ENCODE measurements around the gene RUFY1. TPM values are rescaled to one million over a fixed set of nuclear protein-coding genes. Genes with fewer than 3 reads are reported as not detected.

RUFY1 gene
- total and polyA plus RNA-seq, 10 of the 15 experiments (the other 5 are each of a cell fraction or from before 2014, with no cell fraction given) = 5.7 to 36.3 (median 24.5) TPM

- 34% methylated on average over 7 of the region's 7 CpGs for whole genome bisulfite sequencing (ENCODE audit: insufficient coverage, insufficient replicate concordance, low lambda C conversion rate, missing lambda C conversion rate)
- ChIA-PET CTCF (no interaction called here), POLR2A (no interaction called here), SMC1A (ENCODE audit: uncharacterized antibody, unreplicated experiment) (no interaction called here), RAD21 (ENCODE audit: unreplicated experiment) (no interaction called here)
- no peak for DNase-seq (ENCODE audit: low read depth, low spot score)
- no peak overlapping the region for H2AFZ ChIP-seq (ENCODE audit: control insufficient read depth, low read depth, low read length)
- no peaks in the 10 kb centered on the region for H3K36me3 ChIP-seq (ENCODE audit: control insufficient read depth in 2 of 2, insufficient read depth in 2 of 2, low read length in 1 of 2)
- no peaks in the 10 kb centered on the region for H3K4me1 ChIP-seq (ENCODE audit: control insufficient read depth, insufficient read depth, low read length)
- H4K20me1 ChIP-seq (ENCODE audit: control insufficient read depth, insufficient read depth) = no peaks in the 10 kb centered on the region
- no peak for FAIRE-seq
- H3K27me3 ChIP-seq (replicated peaks in 1 of 2; ENCODE audit: control insufficient read depth in 2 of 2, insufficient read depth in 2 of 2, low read length in 1 of 2) = no peaks in the 10 kb centered on the region
- H3K4me2 ChIP-seq (ENCODE audit: control insufficient read depth, insufficient read depth) = no peak overlapping the region
- no peaks in the 10 kb centered on the region for H3K79me2 ChIP-seq (ENCODE audit: control insufficient read depth, insufficient read depth, low read length)
- in situ Hi-C loops (cut with MboI) = no loop called here
- H3K9me3 ChIP-seq (replicated peaks; ENCODE audit: control insufficient read depth, insufficient read depth, low read length) = no peaks in the 10 kb centered on the region
- intact Hi-C loops (cut with micrococcal nuclease; ENCODE audit: unreplicated experiment) = no loop called here
- ATAC-seq = no peak
- no peak overlapping the region for H3K4me3 ChIP-seq
- BruUV-seq (replicated peaks) = no TSS peak
- H3K27ac ChIP-seq (ENCODE audit: control insufficient read depth, insufficient read depth) = no peak overlapping the region
- TF ChIP-seq IRF4 (IDR thresholded peaks at IDR 0.05; ENCODE audit: low read depth, low read length) (no peak), SUPT20H (IDR thresholded peaks at IDR 0.05; ENCODE audit: borderline replicate concordance, control insufficient read depth, low read depth, low read length) (no peak), TCF12 (IDR thresholded peaks at IDR 0.05; ENCODE audit: low read depth, low read length) (no peak), RAD21 (IDR thresholded peaks at IDR 0.05; ENCODE audit: insufficient read depth, low read depth, low read length) (no peak), PRDM15 (CRISPR knock-in tag; IDR thresholded peaks at IDR 0.05) (no peak), TCF7 (IDR thresholded peaks at IDR 0.05; ENCODE audit: borderline replicate concordance) (no peak)
- no peak overlapping the region for H3K9ac ChIP-seq (ENCODE audit: control insufficient read depth, insufficient read depth, low read length)
Measured at GRCh38 chr5:179504191-179504590, 46.2 kb upstream of the RUFY1 start.

Data from GM12878 (cell line).